GM23338 (cell line): ENCODE measurements around the gene ATP6V1E1. TPM values are rescaled to one million over a fixed set of nuclear protein-coding genes. Genes with fewer than 3 reads are reported as not detected.

Experiments used
- ATAC-seq: fragments of 200-7000 bp; cut with Tn5 transposase; 3 replicates; pipeline ENCODE4 v1.9.1; 2020
- DNase-seq: peaks from one replicate; pipeline ENCODE4 v3.0.0-alpha.2; 2015; ENCODE audit warnings: low spot score
- H2AFZ ChIP-seq: fragments of 200-600 bp; sonication (generic); 2 replicates; pipeline ENCODE4 v1.8.0; 2016; ENCODE audit warnings: antibody characterized with exemption, mild to moderate bottlenecking, moderate library complexity
- H3F3A ChIP-seq: fragments of 200-600 bp; sonication (generic); replicated peaks from 2 replicates; pipeline ENCODE4 v1.8.0; 2017; ENCODE audit warnings: antibody characterized with exemption, mixed run types, low read depth
- H3K27ac ChIP-seq: fragments of 200-600 bp; sonication (generic); 2 replicates; pipeline ENCODE4 v1.6.1; 2016; ENCODE audit warnings: low read depth
- H3K27me3 ChIP-seq: fragments of 200-600 bp; sonication (generic); 2 replicates; pipeline ENCODE4 v1.8.0; 2016; ENCODE audit warnings: mild to moderate bottlenecking, mixed run types, moderate library complexity; ENCODE audit not compliant: insufficient read depth
- H3K36me3 ChIP-seq: fragments of 200-600 bp; sonication (generic); 2 replicates; pipeline ENCODE4 v1.8.0; 2016; ENCODE audit warnings: mild to moderate bottlenecking; ENCODE audit not compliant: insufficient read depth
- H3K4me1 ChIP-seq: fragments of 200-600 bp; sonication (generic); 2 replicates; pipeline ENCODE4 v1.8.0; 2016; ENCODE audit warnings: mild to moderate bottlenecking, moderate library complexity; ENCODE audit not compliant: insufficient read depth
- H3K4me2 ChIP-seq: fragments of 200-600 bp; sonication (generic); 2 replicates; pipeline ENCODE4 v1.7.1; 2017; ENCODE audit warnings: mixed run types
- H3K4me3 ChIP-seq: fragments of 200-600 bp; sonication (generic); 2 replicates; pipeline ENCODE4 v1.6.1; 2016; ENCODE audit warnings: mixed run types
- H3K79me2 ChIP-seq: fragments of 200-600 bp; sonication (generic); replicated peaks from 2 replicates; pipeline ENCODE4 v1.8.0; 2017; ENCODE audit warnings: mild to moderate bottlenecking; ENCODE audit not compliant: insufficient read depth
- H3K9me2 ChIP-seq: fragments of 200-600 bp; sonication (generic); 2 replicates; pipeline ENCODE4 v1.8.0; 2017; ENCODE audit not compliant: insufficient read depth
- H4K20me1 ChIP-seq: fragments of 200-600 bp; sonication (generic); replicated peaks from 2 replicates; pipeline ENCODE4 v1.8.0; 2017; ENCODE audit warnings: mild to moderate bottlenecking; ENCODE audit not compliant: insufficient read depth
- H3K27ac Mint-ChIP-seq: 2 replicates; pipeline ENCODE4 v1.8.0; 2020; ENCODE audit warnings: inconsistent platforms, mild to moderate bottlenecking, moderate library complexity, mixed read lengths
- H3K27me3 Mint-ChIP-seq: 3 replicates; pipeline ENCODE4 v1.8.0; 2022; ENCODE audit warnings: low read depth, mild to moderate bottlenecking, moderate library complexity, mixed read lengths, inconsistent platforms; ENCODE audit not compliant: insufficient read depth, poor library complexity
- H3K36me3 Mint-ChIP-seq: 3 replicates; pipeline ENCODE4 v1.8.0; 2021; ENCODE audit warnings: low read depth, mild to moderate bottlenecking, inconsistent platforms, moderate library complexity, mixed read lengths
- H3K4me1 Mint-ChIP-seq: 3 replicates; pipeline ENCODE4 v1.8.0; 2020; ENCODE audit warnings: mild to moderate bottlenecking, inconsistent platforms, mixed read lengths
- H3K4me3 Mint-ChIP-seq: 3 replicates; pipeline ENCODE4 v1.8.0; 2021; ENCODE audit warnings: moderate library complexity, mild to moderate bottlenecking, inconsistent platforms, mixed read lengths
- H3K9me3 Mint-ChIP-seq: 3 replicates; pipeline ENCODE4 v1.8.0; 2020; ENCODE audit warnings: moderate library complexity, mild to moderate bottlenecking, inconsistent platforms, mixed read lengths
- CREB1 ChIP-seq: fragments of 250-450 bp; sonication (Bioruptor Pico); IDR thresholded peaks from 2 replicates; pipeline ENCODE4 v1.5.0; 2020; ENCODE audit warnings: low read depth, mild to moderate bottlenecking, moderate library complexity
- CTCF ChIP-seq, 2 experiments: fragments of 200-600 bp in 1 of 2; sonication (generic) in 1 of 2; conservative IDR thresholded peaks; 2 replicates each; pipeline versions ENCODE4 v1.5.1 to v1.6.1; 2016 to 2017; ENCODE audit warnings: antibody characterized with exemption in 2 of 2, low read depth in 2 of 2, mild to moderate bottlenecking in 2 of 2, moderate library complexity in 1 of 2
- ETS1 ChIP-seq: IDR thresholded peaks from 2 replicates; pipeline ENCODE4 v1.6.1; 2016; ENCODE audit warnings: antibody characterized with exemption
- EZH2 ChIP-seq: fragments of 200-600 bp; sonication (generic); IDR thresholded peaks from one replicate; pipeline ENCODE4 v1.8.0; 2017; ENCODE audit warnings: antibody characterized with exemption, mild to moderate bottlenecking, low read depth; ENCODE audit not compliant: unreplicated experiment
- EZH2phosphoT487 ChIP-seq: fragments of 200-600 bp; sonication (generic); IDR thresholded peaks from one replicate; pipeline ENCODE4 v1.8.1; 2018; ENCODE audit warnings: antibody characterized with exemption; ENCODE audit not compliant: unreplicated experiment
- JUNB ChIP-seq: IDR thresholded peaks from one replicate; pipeline ENCODE4 v1.6.1; 2016; ENCODE audit warnings: antibody characterized with exemption; ENCODE audit not compliant: unreplicated experiment
- NANOG ChIP-seq: IDR thresholded peaks from 2 replicates; pipeline ENCODE4 v1.6.1; 2016; ENCODE audit warnings: antibody characterized with exemption, borderline replicate concordance
- POLR2AphosphoS5 ChIP-seq: IDR thresholded peaks from 2 replicates; pipeline ENCODE4 v1.6.1; 2016; ENCODE audit warnings: antibody characterized with exemption, low read depth
- REST ChIP-seq: IDR thresholded peaks from one replicate; pipeline ENCODE4 v1.6.1; 2018; ENCODE audit warnings: antibody characterized with exemption; ENCODE audit not compliant: unreplicated experiment
- STAT1 ChIP-seq: IDR thresholded peaks from one replicate; pipeline ENCODE4 v1.6.1; 2016; ENCODE audit warnings: antibody characterized with exemption; ENCODE audit not compliant: unreplicated experiment
- ZNF114 ChIP-seq: fragments of 250-450 bp; sonication (Bioruptor Pico); IDR thresholded peaks from 2 replicates; pipeline ENCODE4 v1.5.0; 2020; ENCODE audit warnings: mild to moderate bottlenecking, moderate library complexity
- ZNF331 ChIP-seq: fragments of 250-450 bp; sonication (Bioruptor Pico); IDR thresholded peaks from 2 replicates; pipeline ENCODE4 v1.5.0; 2020; ENCODE audit warnings: low read depth, mild to moderate bottlenecking, moderate library complexity
- ZNF462 ChIP-seq: fragments of 250-450 bp; sonication (Bioruptor Pico); IDR thresholded peaks from 2 replicates; pipeline ENCODE4 v1.5.0; 2020; ENCODE audit warnings: mild to moderate bottlenecking, moderate library complexity
- polyA plus RNA-seq: library from polyadenylated mRNA; unstranded; fragments of >200 nt; fragmentation: Nextera tagmentation; extraction: Ambion mirVana; gene quantifications from 2 replicates; pipeline ENCODE4 v1.2.1, GENCODE V29; 2016
- total RNA-seq: library from RNA; depleted of rRNA; stranded (reverse); fragments of >200 nt; shearing (Covaris generic); gene quantifications from 2 replicates; pipeline ENCODE4 v1.2.3, GENCODE V29; 2014

Gene ATP6V1E1
- total and polyA plus RNA-seq, 2 experiments from 2014 or later: 74.5 to 81.7 TPM

- Histone ChIP-seq H3F3A (peaks cover 13% of the 10 kb centered on the region; the same call in 1 of the 2 replicates), H3K36me3 (0 out of 2 replicates have a peak, but pooled peaks cover 5% of the 10 kb centered on the region), H2AFZ (peak within 1 kb of the TSS; percentile 84), H3K27ac (peak within 1 kb of the TSS; percentile 98), H3K4me2 (peak within 1 kb of the TSS; percentile 85), H3K4me3 (peak within 1 kb of the TSS; percentile 79), H3K9me2 (no peaks in the 10 kb centered on the region), H3K4me1 (peaks cover 4% of the 10 kb centered on the region), H3K79me2 (peaks cover 31% of the 10 kb centered on the region), H3K27me3 (no peaks in the 10 kb centered on the region), H4K20me1 (no peaks in the 10 kb centered on the region)
- Mint-ChIP-seq H3K36me3 (peaks cover 26% of the 10 kb centered on the region), H3K4me1 (peaks cover 5% of the 10 kb centered on the region), H3K9me3 (peaks cover 5% of the 10 kb centered on the region; the same call in 1 of the 3 replicates), H3K4me3 (peak within 1 kb of the TSS; percentile 95), H3K27me3 (peaks cover 4% of the 10 kb centered on the region), H3K27ac (peak within 1 kb of the TSS; percentile 95)
- ATAC-seq: peak; percentile 95
- TF ChIP-seq EZH2 (no peak), NANOG (no peak), EZH2phosphoT487 (no peak), ZNF462 (no peak), CREB1 (peak; percentile 92), POLR2AphosphoS5 (peak; percentile 93), CTCF (conservative IDR thresholded peaks at IDR 0.05; ENCODE audit: low read depth in 2 of 2) (no peak), ZNF331 (CRISPR knock-in tag) (no peak), ZNF114 (CRISPR knock-in tag) (no peak), REST (peak; percentile 33), STAT1 (no peak), JUNB (no peak), ETS1 (peak; percentile 56; the same call in 1 of the 2 replicates)
- DNase-seq: peak; percentile 98
Measured at GRCh38 chr22:17638432-17639246, 10.1 kb upstream of the ATP6V1E1 start, which contains the start of gene BCL2L13. Gene BCL2L13, plus strand, starts transcription at chr22:17638757. Its CDS starts 16,955 bp downstream, at chr22:17655712.
